H1 (cell line): ENCODE measurements around the gene SYNPR. TPM values are rescaled to one million over a fixed set of nuclear protein-coding genes. Genes with fewer than 3 reads are reported as not detected.

ENCODE experiments used
- CTCF ChIA-PET: fragments of 300-600 bp; sonication (Branson Sonifier 250); formaldehyde crosslinking; loops from one replicate; lab custom pipeline; 2021; ENCODE audit not compliant: partially characterized antibody; lab: Charles Lee
- POLR2A ChIA-PET: fragments of 300-600 bp; sonication (Branson Sonifier 250); formaldehyde crosslinking; loops from one replicate; lab custom pipeline; 2021; ENCODE audit warnings: inconsistent platforms; ENCODE audit not compliant: partially characterized antibody; lab: Charles Lee
- DNase-seq, 2 experiments: peaks; one replicate each; pipeline versions ENCODE4 v3.0.0 to v3.0.0-alpha.2; 2010 to 2022; ENCODE audit warnings: low spot score in 2 of 2, low read depth in 1 of 2, mixed read lengths in 1 of 2
- FAIRE-seq: peaks from 2 replicates; lab custom pipeline; 2011; peaks lifted over from hg19 to GRCh38; lab: Jason Lieb, UNC
- H2AFZ ChIP-seq: 2 replicates; pipeline ENCODE4 v1.8.1; 2012; ENCODE audit warnings: low read length, inconsistent platforms
- H2AK5ac ChIP-seq: 2 replicates; pipeline ENCODE4 v1.6.1; 2013; ENCODE audit warnings: low read depth, low read length
- H2BK120ac ChIP-seq: replicated peaks from 2 replicates; pipeline ENCODE3; 2013; ENCODE audit warnings: low read depth, low read length, inconsistent platforms
- H2BK12ac ChIP-seq: 2 replicates; pipeline ENCODE4 v1.6.1; 2013; ENCODE audit warnings: low read depth, low read length
- H2BK15ac ChIP-seq: 2 replicates; pipeline ENCODE4 v1.6.1; 2013; ENCODE audit warnings: low read length
- H2BK20ac ChIP-seq: 2 replicates; pipeline ENCODE4 v1.6.1; 2013; ENCODE audit warnings: low read length
- H2BK5ac ChIP-seq: 2 replicates; pipeline ENCODE4 v1.6.1; 2013; ENCODE audit warnings: low read depth, low read length
- H3K14ac ChIP-seq: 2 replicates; pipeline ENCODE4 v1.6.1; 2013; ENCODE audit warnings: inconsistent platforms; ENCODE audit not compliant: insufficient read length
- H3K18ac ChIP-seq: 2 replicates; pipeline ENCODE4 v1.6.1; 2013; ENCODE audit warnings: low read length; ENCODE audit errors: extremely low read depth
- H3K23ac ChIP-seq: 2 replicates; pipeline ENCODE4 v1.6.1; 2013; ENCODE audit warnings: inconsistent platforms; ENCODE audit not compliant: insufficient read length
- H3K23me2 ChIP-seq: 2 replicates; pipeline ENCODE4 v1.6.1; 2013; ENCODE audit warnings: low read depth, low read length
- H3K27ac ChIP-seq: 2 replicates; pipeline ENCODE4 v1.6.1; 2011; ENCODE audit warnings: low read depth, low read length, inconsistent platforms
- H3K27me3 ChIP-seq, 4 experiments: replicated peaks in 1 of 4; 1 replicate in 1 of 4; 2 replicates in 3 of 4; pipeline versions ENCODE4 v1.6.1 to v1.8.1; 2011 to 2013; ENCODE audit warnings: low read length in 3 of 4, mild to moderate bottlenecking in 3 of 4, inconsistent platforms in 2 of 4, mixed read lengths in 2 of 4, moderate library complexity in 1 of 4; ENCODE audit not compliant: control insufficient read depth in 3 of 4, insufficient read depth in 3 of 4; ENCODE audit errors: extremely low read depth in 1 of 4
- H3K36me3 ChIP-seq, 4 experiments: 2 replicates each; pipeline versions ENCODE4 v1.6.1 to v1.8.1; 2011 to 2013; ENCODE audit warnings: mild to moderate bottlenecking in 4 of 4, low read length in 3 of 4, moderate library complexity in 2 of 4, control low read depth in 1 of 4, inconsistent platforms in 1 of 4; ENCODE audit not compliant: insufficient read depth in 4 of 4, control insufficient read depth in 2 of 4
- H3K4ac ChIP-seq: replicated peaks from 2 replicates; pipeline ENCODE3; 2013; ENCODE audit warnings: low read length, low read depth, mixed read lengths, inconsistent platforms; ENCODE audit not compliant: insufficient read length
- H3K4me1 ChIP-seq, 4 experiments: replicated peaks in 1 of 4; 1 replicate in 1 of 4; 2 replicates in 3 of 4; pipeline versions ENCODE4 v1.6.1 to v1.8.1; 2011 to 2013; ENCODE audit warnings: low read length in 3 of 4, inconsistent platforms in 2 of 4, mixed read lengths in 1 of 4; ENCODE audit not compliant: insufficient read depth in 4 of 4, control insufficient read depth in 3 of 4
- H3K4me2 ChIP-seq, 2 experiments: 2 replicates each; pipeline versions ENCODE4 v1.6.1 to v1.8.1; 2011 to 2013; ENCODE audit warnings: low read depth in 2 of 2, low read length in 2 of 2, control low read depth in 1 of 2, inconsistent platforms in 1 of 2, mild to moderate bottlenecking in 1 of 2; ENCODE audit not compliant: insufficient read depth in 1 of 2
- H3K4me3 ChIP-seq, 4 experiments: fragments of 200-600, 300-600 bp in 1 of 4; sonication (generic), shearing (Covaris generic), sonication (Bioruptor Twin) in 1 of 4; 2 replicates each; pipeline versions ENCODE4 v1.5.1 to v1.8.1; 2011 to 2016; ENCODE audit warnings: low read length in 4 of 4, low read depth in 3 of 4, control low read depth in 2 of 4, inconsistent platforms in 2 of 4, mild to moderate bottlenecking in 2 of 4, mixed read lengths in 1 of 4, moderate library complexity in 1 of 4; ENCODE audit not compliant: insufficient read depth in 2 of 4; ENCODE audit errors: extremely low read depth in 1 of 4
- H3K56ac ChIP-seq: replicated peaks from 2 replicates; pipeline ENCODE3; 2013; ENCODE audit warnings: low read depth, mild to moderate bottlenecking, mixed read lengths, low read length, inconsistent platforms; ENCODE audit not compliant: insufficient read length
- H3K79me1 ChIP-seq: 2 replicates; pipeline ENCODE4 v1.6.1; 2013; ENCODE audit warnings: low read depth, low read length, control low read depth
- H3K79me2 ChIP-seq, 2 experiments: 2 replicates each; pipeline versions ENCODE4 v1.6.1 to v1.8.1; 2012 to 2013; ENCODE audit warnings: low read length in 2 of 2, mild to moderate bottlenecking in 2 of 2, inconsistent platforms in 1 of 2; ENCODE audit not compliant: insufficient read depth in 2 of 2, control insufficient read depth in 1 of 2
- H3K9ac ChIP-seq, 4 experiments: replicated peaks in 1 of 4; 1 replicate in 1 of 4; 2 replicates in 3 of 4; pipeline versions ENCODE4 v1.6.1 to v1.8.1; 2011 to 2013; ENCODE audit warnings: low read depth in 3 of 4, low read length in 3 of 4, control low read depth in 2 of 4, mild to moderate bottlenecking in 2 of 4, moderate library complexity in 2 of 4, inconsistent platforms in 1 of 4; ENCODE audit errors: extremely low read depth in 1 of 4
- H3K9me3 ChIP-seq, 2 experiments: 2 replicates each; pipeline versions ENCODE4 v1.6.1 to v1.8.1; 2012 to 2013; ENCODE audit warnings: mild to moderate bottlenecking in 2 of 2, moderate library complexity in 2 of 2, control low read depth in 1 of 2, inconsistent platforms in 1 of 2, low read depth in 1 of 2, low read length in 1 of 2, mixed read lengths in 1 of 2; ENCODE audit not compliant: insufficient read depth in 2 of 2
- H4K20me1 ChIP-seq, 2 experiments: replicated peaks in 1 of 2; 2 replicates each; pipeline versions ENCODE3 to v1.8.1; 2011 to 2013; ENCODE audit warnings: inconsistent platforms in 2 of 2, low read length in 2 of 2, mild to moderate bottlenecking in 1 of 2; ENCODE audit not compliant: insufficient read depth in 2 of 2, control insufficient read depth in 1 of 2
- H4K5ac ChIP-seq: 2 replicates; pipeline ENCODE4 v1.6.1; 2013; ENCODE audit warnings: low read length, low read depth, mixed read lengths, inconsistent platforms; ENCODE audit not compliant: insufficient read length
- H4K8ac ChIP-seq: 2 replicates; pipeline ENCODE4 v1.8.0; 2013; ENCODE audit warnings: mild to moderate bottlenecking, moderate library complexity, low read length, inconsistent platforms; ENCODE audit not compliant: insufficient read depth; ENCODE audit errors: extremely low read depth
- H4K91ac ChIP-seq: replicated peaks from 2 replicates; pipeline ENCODE3; 2013; ENCODE audit warnings: low read length, mixed read lengths, inconsistent platforms; ENCODE audit not compliant: insufficient read length
- ATF3 ChIP-seq: IDR thresholded peaks from 2 replicates; pipeline ENCODE4 v1.6.1; 2011; ENCODE audit warnings: low read depth, mild to moderate bottlenecking, low read length; ENCODE audit not compliant: insufficient read depth
- CBX8 ChIP-seq: fragments of 300-800, 300-1000 bp; sonication (generic); IDR thresholded peaks from 2 replicates; pipeline ENCODE4 v1.7.1; 2016; ENCODE audit warnings: low read depth, low read length, borderline replicate concordance
- CREB1 ChIP-seq: IDR thresholded peaks from 2 replicates; pipeline ENCODE4 v1.6.1; 2012; ENCODE audit warnings: inconsistent platforms
- EZH2 ChIP-seq: fragments of 200-600 bp; sonication (generic); IDR thresholded peaks from 2 replicates; pipeline ENCODE4 v1.7.1; 2012; ENCODE audit warnings: low read depth, mild to moderate bottlenecking, moderate library complexity, low read length, inconsistent platforms; ENCODE audit not compliant: severe bottlenecking
- FOSL1 ChIP-seq: IDR thresholded peaks from 2 replicates; pipeline ENCODE4 v1.6.1; 2011; ENCODE audit warnings: mild to moderate bottlenecking, low read depth, low read length, moderate library complexity; ENCODE audit not compliant: insufficient read depth
- JUND ChIP-seq: IDR thresholded peaks from 2 replicates; pipeline ENCODE4 v1.6.1; 2011; ENCODE audit warnings: mild to moderate bottlenecking, improper control_type of control experiment, low read length
- NRF1 ChIP-seq: IDR thresholded peaks from 2 replicates; pipeline ENCODE4 v1.6.1; 2011; ENCODE audit warnings: mild to moderate bottlenecking, low read depth, low read length, improper control_type of control experiment
- POU5F1 ChIP-seq: IDR thresholded peaks from 2 replicates; pipeline ENCODE4 v1.6.1; 2011; ENCODE audit warnings: low read depth, mild to moderate bottlenecking, low read length, moderate library complexity
- RNF2 ChIP-seq: fragments of 200-900, 300-1000 bp; sonication (generic); IDR thresholded peaks from 2 replicates; pipeline ENCODE4 v1.7.1; 2016; ENCODE audit warnings: borderline replicate concordance, low read depth, mild to moderate bottlenecking, antibody characterized with exemption, low read length; ENCODE audit not compliant: poor library complexity, severe bottlenecking; ENCODE audit errors: missing control alignments
- RXRA ChIP-seq: IDR thresholded peaks from 2 replicates; pipeline ENCODE4 v1.6.1; 2011; ENCODE audit warnings: low read depth, mild to moderate bottlenecking, low read length, moderate library complexity; ENCODE audit not compliant: insufficient read depth
- SP4 ChIP-seq: IDR thresholded peaks from 2 replicates; pipeline ENCODE4 v1.6.1; 2012; ENCODE audit warnings: low read length, inconsistent platforms
- SRF ChIP-seq: IDR thresholded peaks from 2 replicates; pipeline ENCODE4 v1.6.1; 2011; ENCODE audit warnings: mild to moderate bottlenecking, low read depth, low read length, moderate library complexity
- SUZ12 ChIP-seq: fragments of 200-600 bp; sonication (generic); IDR thresholded peaks from 2 replicates; pipeline ENCODE4 v1.6.1; 2012; ENCODE audit warnings: mild to moderate bottlenecking, inconsistent platforms, low read length, moderate library complexity, mixed read lengths
- TAF1 ChIP-seq: IDR thresholded peaks from 2 replicates; pipeline ENCODE4 v1.6.1; 2011; ENCODE audit warnings: mild to moderate bottlenecking, low read depth, low read length
- ZNF274 ChIP-seq: IDR thresholded peaks from 2 replicates; pipeline ENCODE4 v1.7.0; 2012; ENCODE audit warnings: low read length, borderline replicate concordance; ENCODE audit errors: extremely low read depth
- WGBS, 2 experiments: shearing (Covaris generic) in 1 of 2; methylation state at CpG; one replicate each; pipeline versions ENCODE4 v1.1.6 to v1.1.7; 2013 to 2015; ENCODE audit warnings: low lambda C conversion rate in 2 of 2, mixed read lengths in 2 of 2, inconsistent platforms in 1 of 2, low coverage in 1 of 2, missing lambda C conversion rate in 1 of 2; ENCODE audit not compliant: insufficient replicate concordance in 2 of 2, insufficient coverage in 1 of 2, insufficient read length in 1 of 2; ENCODE audit errors: extremely low coverage in 1 of 2, missing lambda C conversion rate in 1 of 2; 5-methylcytosine and 5-hydroxymethylcytosine counted together
- polyA plus RNA-seq, 7 experiments: library from polyadenylated mRNA; depleted of rRNA in 3 of 7; stranded (reverse) in 5 of 7; unstranded in 2 of 7; fragments of >200 nt in 5 of 7; fragments of 200-250 nt in 2 of 7; gene quantifications; 1 replicate in 5 of 7; 2 replicates in 1 of 7; 4 replicates in 1 of 7; pipeline versions ENCODE4 v1.2.1 to v1.2.3, GENCODE V29; 2011 to 2013; ENCODE audit warnings: missing spikeins in 2 of 7, mixed read lengths in 2 of 7
- total RNA-seq: library from RNA; stranded (reverse); fragmentation: NEBNext Ultra II Directional; extraction: Animal tissue kit (Norgen Biotek cat#: 25700); gene quantifications from 2 replicates; pipeline ENCODE4 v1.2.1, GENCODE V29; 2021

Gene SYNPR
- total and polyA plus RNA-seq, 2 of the 8 experiments (the other 6 are each of a cell fraction or from before 2014, with no cell fraction given), result 0.39 to 0.99 TPM

GRCh38 chr3:63387568-63387967 is 109.5 kb downstream of the SYNPR start:
- H3K18ac ChIP-seq, result no peak overlapping the region
- no peaks in the 10 kb centered on the region for H3K79me2 ChIP-seq
- no peak overlapping the region for H3K4ac ChIP-seq
- H4K91ac ChIP-seq, result no peak overlapping the region
- POLR2A ChIA-PET, result no interaction called here
- H2BK12ac ChIP-seq, result no peak overlapping the region
- no peak overlapping the region for H3K4me3 ChIP-seq
- no peak overlapping the region for H2BK5ac ChIP-seq
- H2BK20ac ChIP-seq, result no peak overlapping the region
- H4K5ac ChIP-seq, result no peak overlapping the region
- no peak overlapping the region for H3K9ac ChIP-seq
- no peak overlapping the region for H3K56ac ChIP-seq
- H3K9me3 ChIP-seq, result no peaks in the 10 kb centered on the region
- no peak overlapping the region for H2AFZ ChIP-seq
- H3K14ac ChIP-seq, result no peak overlapping the region
- no peak overlapping the region for H2BK120ac ChIP-seq
- H4K20me1 ChIP-seq, result no peaks in the 10 kb centered on the region
- no peaks in the 10 kb centered on the region for H3K79me1 ChIP-seq
- no peaks in the 10 kb centered on the region for H3K36me3 ChIP-seq
- H4K8ac ChIP-seq, result no peak overlapping the region; the same call in 1 of the 2 replicates
- H3K27ac ChIP-seq, result no peak overlapping the region
- WGBS, 2 experiments, result 95% methylated on average over 3 of the region's 3 CpGs; no CpG with 5 or more reads in 1 of the 2 experiments
- no peak overlapping the region for H2BK15ac ChIP-seq
- FAIRE-seq (no peak), DNase-seq (no peak)
- no peak overlapping the region for H2AK5ac ChIP-seq
- no peak overlapping the region for H3K23ac ChIP-seq
- H3K4me1 ChIP-seq, result no peaks in the 10 kb centered on the region
- H3K4me2 ChIP-seq, result no peak overlapping the region
- no peaks in the 10 kb centered on the region for H3K23me2 ChIP-seq
- H3K27me3 ChIP-seq, result no peaks in the 10 kb centered on the region
- CTCF ChIA-PET, result interaction anchor here (0.6 to 1.4 kb wide), 4 partner anchors 23 to 240 kb away, joined by 3 to 4 read pairs (median 4); no protein-coding TSS in a partner anchor
- TF ChIP-seq POU5F1 (no peak), SUZ12 (no peak), NRF1 (no peak), TAF1 (no peak), SRF (no peak), ZNF274 (no peak), RXRA (no peak), CBX8 (no peak), FOSL1 (no peak), RNF2 (no peak), SP4 (no peak), EZH2 (no peak), CREB1 (no peak), ATF3 (no peak), JUND (no peak)
